H1 (cell line): ENCODE measurements around the gene ADAM12. TPM values are rescaled to one million over a fixed set of nuclear protein-coding genes. Genes with fewer than 3 reads are reported as not detected.

Experiments
- JUN ChIP-seq: IDR thresholded peaks from 2 replicates; pipeline ENCODE4 v1.6.1; 2011; ENCODE audit warnings: low read depth, mild to moderate bottlenecking, improper control_type of control experiment, low read length
- POU5F1 ChIP-seq: IDR thresholded peaks from 2 replicates; pipeline ENCODE4 v1.6.1; 2011; ENCODE audit warnings: low read depth, mild to moderate bottlenecking, low read length, moderate library complexity
- polyA plus RNA-seq, 7 experiments: library from polyadenylated mRNA; depleted of rRNA in 3 of 7; stranded (reverse) in 5 of 7; unstranded in 2 of 7; fragments of >200 nt in 5 of 7; fragments of 200-250 nt in 2 of 7; gene quantifications; 1 replicate in 5 of 7; 2 replicates in 1 of 7; 4 replicates in 1 of 7; pipeline versions ENCODE4 v1.2.1 to v1.2.3, GENCODE V29; 2011 to 2013; ENCODE audit warnings: missing spikeins in 2 of 7, mixed read lengths in 2 of 7
- total RNA-seq: library from RNA; stranded (reverse); fragmentation: NEBNext Ultra II Directional; extraction: Animal tissue kit (Norgen Biotek cat#: 25700); gene quantifications from 2 replicates; pipeline ENCODE4 v1.2.1, GENCODE V29; 2021
- TF ChIP-seq, protein P1 (sequence below): fragments of 300-600 bp; sonication (generic); IDR thresholded peaks from 2 replicates; pipeline ENCODE4 v1.7.1; 2012; ENCODE audit warnings: low read length, moderate library complexity, mild to moderate bottlenecking, inconsistent platforms; ENCODE audit not compliant: insufficient replicate concordance
- TF ChIP-seq, protein P2 (sequence below): IDR thresholded peaks from 2 replicates; pipeline ENCODE4 v1.6.1; 2012; ENCODE audit warnings: inconsistent platforms

Gene ADAM12
- total and polyA plus RNA-seq, 2 of the 8 experiments (the other 6 are each of a cell fraction or from before 2014, with no cell fraction given) = 0.07 to 0.17 TPM

DNA sequence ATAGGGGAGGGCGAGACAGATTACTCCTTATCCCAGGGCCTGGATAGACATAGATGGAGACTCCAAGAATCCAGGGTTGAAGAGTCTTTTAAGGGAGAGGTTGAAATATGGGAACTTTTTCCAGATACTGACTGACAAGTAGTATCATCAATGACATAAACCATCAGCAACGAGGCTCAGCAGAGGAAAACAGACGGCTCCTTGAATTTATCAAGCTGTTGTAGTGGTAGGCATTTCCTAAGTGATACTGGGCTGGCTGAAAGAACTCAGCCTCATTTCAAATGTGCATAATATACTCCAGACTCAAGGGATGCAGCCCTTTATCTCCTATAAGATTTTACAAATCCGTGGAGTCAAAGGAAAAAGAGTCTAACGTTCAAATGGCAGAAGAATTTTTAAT, 341.4 kb downstream of the ADAM12 start (continued):
- TF ChIP-seq, protein P1, sequence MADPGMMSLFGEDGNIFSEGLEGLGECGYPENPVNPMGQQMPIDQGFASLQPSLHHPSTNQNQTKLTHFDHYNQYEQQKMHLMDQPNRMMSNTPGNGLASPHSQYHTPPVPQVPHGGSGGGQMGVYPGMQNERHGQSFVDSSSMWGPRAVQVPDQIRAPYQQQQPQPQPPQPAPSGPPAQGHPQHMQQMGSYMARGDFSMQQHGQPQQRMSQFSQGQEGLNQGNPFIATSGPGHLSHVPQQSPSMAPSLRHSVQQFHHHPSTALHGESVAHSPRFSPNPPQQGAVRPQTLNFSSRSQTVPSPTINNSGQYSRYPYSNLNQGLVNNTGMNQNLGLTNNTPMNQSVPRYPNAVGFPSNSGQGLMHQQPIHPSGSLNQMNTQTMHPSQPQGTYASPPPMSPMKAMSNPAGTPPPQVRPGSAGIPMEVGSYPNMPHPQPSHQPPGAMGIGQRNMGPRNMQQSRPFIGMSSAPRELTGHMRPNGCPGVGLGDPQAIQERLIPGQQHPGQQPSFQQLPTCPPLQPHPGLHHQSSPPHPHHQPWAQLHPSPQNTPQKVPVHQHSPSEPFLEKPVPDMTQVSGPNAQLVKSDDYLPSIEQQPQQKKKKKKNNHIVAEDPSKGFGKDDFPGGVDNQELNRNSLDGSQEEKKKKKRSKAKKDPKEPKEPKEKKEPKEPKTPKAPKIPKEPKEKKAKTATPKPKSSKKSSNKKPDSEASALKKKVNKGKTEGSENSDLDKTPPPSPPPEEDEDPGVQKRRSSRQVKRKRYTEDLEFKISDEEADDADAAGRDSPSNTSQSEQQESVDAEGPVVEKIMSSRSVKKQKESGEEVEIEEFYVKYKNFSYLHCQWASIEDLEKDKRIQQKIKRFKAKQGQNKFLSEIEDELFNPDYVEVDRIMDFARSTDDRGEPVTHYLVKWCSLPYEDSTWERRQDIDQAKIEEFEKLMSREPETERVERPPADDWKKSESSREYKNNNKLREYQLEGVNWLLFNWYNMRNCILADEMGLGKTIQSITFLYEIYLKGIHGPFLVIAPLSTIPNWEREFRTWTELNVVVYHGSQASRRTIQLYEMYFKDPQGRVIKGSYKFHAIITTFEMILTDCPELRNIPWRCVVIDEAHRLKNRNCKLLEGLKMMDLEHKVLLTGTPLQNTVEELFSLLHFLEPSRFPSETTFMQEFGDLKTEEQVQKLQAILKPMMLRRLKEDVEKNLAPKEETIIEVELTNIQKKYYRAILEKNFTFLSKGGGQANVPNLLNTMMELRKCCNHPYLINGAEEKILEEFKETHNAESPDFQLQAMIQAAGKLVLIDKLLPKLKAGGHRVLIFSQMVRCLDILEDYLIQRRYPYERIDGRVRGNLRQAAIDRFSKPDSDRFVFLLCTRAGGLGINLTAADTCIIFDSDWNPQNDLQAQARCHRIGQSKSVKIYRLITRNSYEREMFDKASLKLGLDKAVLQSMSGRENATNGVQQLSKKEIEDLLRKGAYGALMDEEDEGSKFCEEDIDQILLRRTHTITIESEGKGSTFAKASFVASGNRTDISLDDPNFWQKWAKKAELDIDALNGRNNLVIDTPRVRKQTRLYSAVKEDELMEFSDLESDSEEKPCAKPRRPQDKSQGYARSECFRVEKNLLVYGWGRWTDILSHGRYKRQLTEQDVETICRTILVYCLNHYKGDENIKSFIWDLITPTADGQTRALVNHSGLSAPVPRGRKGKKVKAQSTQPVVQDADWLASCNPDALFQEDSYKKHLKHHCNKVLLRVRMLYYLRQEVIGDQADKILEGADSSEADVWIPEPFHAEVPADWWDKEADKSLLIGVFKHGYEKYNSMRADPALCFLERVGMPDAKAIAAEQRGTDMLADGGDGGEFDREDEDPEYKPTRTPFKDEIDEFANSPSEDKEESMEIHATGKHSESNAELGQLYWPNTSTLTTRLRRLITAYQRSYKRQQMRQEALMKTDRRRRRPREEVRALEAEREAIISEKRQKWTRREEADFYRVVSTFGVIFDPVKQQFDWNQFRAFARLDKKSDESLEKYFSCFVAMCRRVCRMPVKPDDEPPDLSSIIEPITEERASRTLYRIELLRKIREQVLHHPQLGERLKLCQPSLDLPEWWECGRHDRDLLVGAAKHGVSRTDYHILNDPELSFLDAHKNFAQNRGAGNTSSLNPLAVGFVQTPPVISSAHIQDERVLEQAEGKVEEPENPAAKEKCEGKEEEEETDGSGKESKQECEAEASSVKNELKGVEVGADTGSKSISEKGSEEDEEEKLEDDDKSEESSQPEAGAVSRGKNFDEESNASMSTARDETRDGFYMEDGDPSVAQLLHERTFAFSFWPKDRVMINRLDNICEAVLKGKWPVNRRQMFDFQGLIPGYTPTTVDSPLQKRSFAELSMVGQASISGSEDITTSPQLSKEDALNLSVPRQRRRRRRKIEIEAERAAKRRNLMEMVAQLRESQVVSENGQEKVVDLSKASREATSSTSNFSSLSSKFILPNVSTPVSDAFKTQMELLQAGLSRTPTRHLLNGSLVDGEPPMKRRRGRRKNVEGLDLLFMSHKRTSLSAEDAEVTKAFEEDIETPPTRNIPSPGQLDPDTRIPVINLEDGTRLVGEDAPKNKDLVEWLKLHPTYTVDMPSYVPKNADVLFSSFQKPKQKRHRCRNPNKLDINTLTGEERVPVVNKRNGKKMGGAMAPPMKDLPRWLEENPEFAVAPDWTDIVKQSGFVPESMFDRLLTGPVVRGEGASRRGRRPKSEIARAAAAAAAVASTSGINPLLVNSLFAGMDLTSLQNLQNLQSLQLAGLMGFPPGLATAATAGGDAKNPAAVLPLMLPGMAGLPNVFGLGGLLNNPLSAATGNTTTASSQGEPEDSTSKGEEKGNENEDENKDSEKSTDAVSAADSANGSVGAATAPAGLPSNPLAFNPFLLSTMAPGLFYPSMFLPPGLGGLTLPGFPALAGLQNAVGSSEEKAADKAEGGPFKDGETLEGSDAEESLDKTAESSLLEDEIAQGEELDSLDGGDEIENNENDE = no peak
- TF ChIP-seq JUN (no peak), POU5F1 (no peak)
- TF ChIP-seq, protein P2, sequence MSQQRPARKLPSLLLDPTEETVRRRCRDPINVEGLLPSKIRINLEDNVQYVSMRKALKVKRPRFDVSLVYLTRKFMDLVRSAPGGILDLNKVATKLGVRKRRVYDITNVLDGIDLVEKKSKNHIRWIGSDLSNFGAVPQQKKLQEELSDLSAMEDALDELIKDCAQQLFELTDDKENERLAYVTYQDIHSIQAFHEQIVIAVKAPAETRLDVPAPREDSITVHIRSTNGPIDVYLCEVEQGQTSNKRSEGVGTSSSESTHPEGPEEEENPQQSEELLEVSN = no peak
